ENCODE data around the gene TREM2. TPM values are rescaled to one million over a fixed set of nuclear protein-coding genes. Genes with fewer than 3 reads are reported as not detected.
"Not testable (repeated sequence)": the region's sequence is repeated elsewhere in the genome, so short reads cannot be mapped to it uniquely, and the experiment has no call there.

TREM2 gene
- total RNA-seq, 2 experiments from 2014 or later, result not detected

DNA sequence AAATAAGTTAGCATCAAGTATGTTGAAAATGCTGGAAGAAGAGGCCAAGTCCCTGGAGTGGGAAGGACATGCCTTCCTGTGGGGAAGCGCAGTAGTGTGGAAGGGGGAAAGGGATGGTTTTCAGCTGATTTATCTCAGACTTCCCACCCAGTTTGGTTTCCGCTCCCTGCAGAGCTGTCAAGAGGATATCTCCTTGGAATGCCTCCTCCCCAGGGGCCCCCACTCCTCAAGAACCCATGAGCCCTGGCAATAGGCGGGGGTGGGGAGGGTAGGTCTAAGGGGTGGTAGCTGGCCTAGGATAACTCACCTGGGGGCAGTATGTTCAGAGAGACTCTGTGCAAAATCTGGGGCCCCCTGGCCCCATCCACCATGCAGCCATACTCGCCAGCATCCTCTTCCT is 9.5 kb downstream of the TREM2 start:
- intact Hi-C loops (cut with DNase I, micrococcal nuclease), result no loop called here
- Mint-ChIP-seq H3K4me1 (no peaks in the 10 kb centered on the region), H3K36me3 (ENCODE audit: low read depth) (no peaks in the 10 kb centered on the region), H3K27me3 (no peaks in the 10 kb centered on the region), H3K9me3 (ENCODE audit: low read depth) (no peaks in the 10 kb centered on the region), H3K27ac (no peak overlapping the region), H3K4me3 (no peak overlapping the region)
- CTCF ChIA-PET, result interaction anchor here (1.0 kb wide), 1 partner anchor 29 kb away, joined by 3 read pairs; no protein-coding TSS in a partner anchor
- POLR2A ChIA-PET, result interaction anchor here (0.6 kb wide), 1 partner anchor 308 kb away, joined by 3 read pairs; no protein-coding TSS in a partner anchor
- DNase-seq (no peak), ATAC-seq (no peak)

DNA sequence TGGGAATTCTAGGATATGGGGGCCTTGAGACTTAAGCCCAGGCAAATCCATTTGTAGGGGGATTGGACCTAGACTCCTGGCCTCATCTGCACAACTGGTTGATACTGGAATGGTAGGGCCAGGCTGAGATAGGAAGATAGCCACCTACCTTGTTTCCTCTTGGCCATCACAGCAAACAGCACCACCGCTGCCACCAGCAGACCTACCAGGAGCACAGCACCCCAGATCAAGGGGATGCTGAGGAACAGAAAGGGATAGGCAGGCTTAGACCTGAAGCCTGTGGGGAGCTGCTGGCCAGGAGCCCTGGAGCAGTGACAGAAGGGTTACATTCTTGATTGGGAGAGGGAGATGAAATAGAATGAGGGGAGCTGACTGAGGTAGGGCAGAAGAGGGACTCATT is 12.2 kb downstream of the TREM2 start:
- no peak overlapping the region for H3K27ac Mint-ChIP-seq
- H3K27me3 Mint-ChIP-seq, result no peaks in the 10 kb centered on the region
- H3K36me3 Mint-ChIP-seq (ENCODE audit: low read depth), result no peaks in the 10 kb centered on the region
- peaks cover 9% of the 10 kb centered on the region for H3K4me1 Mint-ChIP-seq
- ChIA-PET POLR2A (no interaction called here), CTCF (no interaction called here)
- intact Hi-C loops (cut with DNase I, micrococcal nuclease), result no loop called here
- H3K4me3 Mint-ChIP-seq, result no peak overlapping the region
- H3K9me3 Mint-ChIP-seq (ENCODE audit: low read depth), result no peaks in the 10 kb centered on the region
- DNase-seq (no peak), ATAC-seq (no peak)

DNA sequence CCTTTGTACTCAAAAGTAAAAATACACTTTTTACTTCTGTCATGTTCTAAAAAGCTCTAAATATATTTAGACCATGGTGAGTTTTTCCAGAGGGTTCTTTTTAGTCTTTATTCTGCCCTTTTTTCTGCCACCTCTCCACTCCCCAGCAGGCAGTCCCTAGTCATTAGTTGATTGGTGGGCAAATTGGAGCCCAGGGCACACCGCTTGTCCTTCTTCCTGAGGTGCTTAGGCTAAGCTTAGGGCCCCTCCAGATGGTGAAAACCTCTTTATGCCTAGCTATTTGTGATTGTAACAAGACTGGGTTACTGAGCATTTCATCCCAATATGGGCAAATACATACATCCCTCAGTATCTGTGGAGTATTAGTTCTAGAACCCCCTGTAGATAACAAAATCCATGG is 15.0 kb downstream of the TREM2 start:
- H3K27me3 Mint-ChIP-seq, result no peaks in the 10 kb centered on the region
- ChIA-PET CTCF (interaction anchor here (1.5 kb wide), 1 partner anchor 23 kb away, joined by 4 read pairs; no protein-coding TSS in a partner anchor), POLR2A (no interaction called here)
- intact Hi-C loops (cut with DNase I, micrococcal nuclease), result no loop called here
- peaks cover 4% of the 10 kb centered on the region for H3K36me3 Mint-ChIP-seq (ENCODE audit: low read depth)
- no peak for DNase-seq
- H3K4me1 Mint-ChIP-seq, result peaks cover 9% of the 10 kb centered on the region
- H3K4me3 Mint-ChIP-seq, result no peak overlapping the region
- H3K27ac Mint-ChIP-seq, result no peak overlapping the region
- ATAC-seq, result no peak
- no peaks in the 10 kb centered on the region for H3K9me3 Mint-ChIP-seq (ENCODE audit: low read depth)

DNA sequence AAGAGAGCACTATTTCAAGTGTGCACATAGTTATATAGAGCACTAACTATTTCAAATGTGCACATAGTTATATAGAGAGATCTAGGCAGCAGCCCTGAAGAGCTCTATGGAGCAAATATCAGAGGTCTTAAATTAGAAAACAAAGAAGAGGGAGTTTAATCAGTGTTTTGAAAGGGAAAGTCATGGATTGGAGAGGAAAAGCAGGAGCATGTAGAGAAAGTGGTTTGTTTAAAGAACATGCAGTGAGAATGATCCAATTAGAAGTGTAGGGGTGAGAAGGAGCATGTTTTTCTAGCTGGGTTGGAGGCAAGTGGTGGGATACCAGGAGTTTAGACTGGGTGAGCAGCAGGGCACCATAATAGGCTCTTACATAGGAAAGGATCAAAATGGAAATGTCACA is 26.0 kb downstream of the TREM2 start:
- H3K36me3 Mint-ChIP-seq (ENCODE audit: low read depth), result peaks cover 15% of the 10 kb centered on the region
- CTCF ChIA-PET, result no interaction called here
- no peaks in the 10 kb centered on the region for H3K9me3 Mint-ChIP-seq (ENCODE audit: low read depth)
- H3K27me3 Mint-ChIP-seq, result no peaks in the 10 kb centered on the region
- H3K4me3 Mint-ChIP-seq, result no peak overlapping the region
- DNase-seq (no peak), ATAC-seq (no peak)
- no peaks in the 10 kb centered on the region for H3K4me1 Mint-ChIP-seq
- POLR2A ChIA-PET, result no interaction called here
- no peak overlapping the region for H3K27ac Mint-ChIP-seq
- intact Hi-C loops (cut with DNase I, micrococcal nuclease), result no loop called here

DNA sequence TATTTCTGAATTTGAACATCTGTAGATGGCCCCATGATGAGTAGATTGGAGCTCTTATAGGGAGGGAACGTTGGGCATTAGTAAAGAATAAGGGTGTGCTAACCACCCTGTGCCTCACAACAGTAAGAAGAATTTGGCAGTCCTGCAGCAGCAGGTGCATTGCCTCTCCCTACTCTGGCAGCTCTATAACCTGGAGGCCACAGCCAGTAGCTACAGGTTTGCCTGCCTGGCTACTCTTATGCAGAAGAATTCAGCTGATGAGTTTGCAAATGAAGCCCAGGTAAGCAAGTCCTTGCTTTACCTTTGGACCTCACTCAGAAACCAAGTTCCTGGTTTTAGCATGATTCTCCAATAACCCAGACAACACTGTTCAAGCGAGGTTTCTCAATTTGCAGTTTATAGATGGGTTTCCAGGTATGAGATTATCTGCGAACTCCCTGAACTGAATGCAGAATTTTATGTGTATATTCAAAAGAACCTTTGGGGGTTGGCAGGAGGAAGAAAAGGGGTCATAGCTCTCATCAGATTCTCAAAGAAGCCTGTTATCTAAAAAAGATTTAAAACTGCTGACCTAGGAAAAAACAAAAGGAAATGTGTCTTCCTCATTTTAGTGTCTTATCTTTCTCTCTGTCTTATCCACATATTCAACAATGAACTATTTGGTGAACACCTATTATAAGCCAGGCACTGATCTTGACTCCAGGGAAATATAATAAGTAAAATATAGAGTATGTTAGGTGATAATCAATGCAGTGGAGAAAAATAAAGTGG is 27.7 kb downstream of the TREM2 start:
- H3K4me3 Mint-ChIP-seq, result no peak overlapping the region
- no peak for ATAC-seq
- CTCF ChIA-PET, result interaction anchor here (0.5 kb wide), 1 partner anchor 454 kb away, joined by 3 read pairs; no protein-coding TSS in a partner anchor

DNA sequence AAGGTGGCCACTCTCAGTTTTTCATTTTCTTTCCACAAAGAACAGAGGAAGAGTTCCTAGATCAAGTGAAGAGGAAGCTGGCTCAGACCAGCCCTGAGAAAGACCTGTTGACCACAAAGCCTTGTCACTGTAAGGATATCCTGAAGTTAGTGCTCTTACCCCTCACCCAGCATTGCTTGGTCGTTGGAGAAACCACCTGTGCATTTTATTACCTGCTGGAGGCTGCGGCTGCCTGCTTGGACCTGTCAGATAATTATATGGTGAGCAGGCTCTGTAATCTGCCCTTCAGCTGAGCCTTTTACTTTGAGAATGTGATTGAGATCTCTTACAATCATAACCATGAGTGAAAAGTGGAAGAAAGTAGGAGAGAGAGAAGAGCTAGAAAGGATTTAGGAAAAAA is 30.7 kb downstream of the TREM2 start:
- H3K27ac Mint-ChIP-seq, result no peak overlapping the region
- no peaks in the 10 kb centered on the region for H3K4me1 Mint-ChIP-seq
- no peak overlapping the region for H3K4me3 Mint-ChIP-seq
- no peaks in the 10 kb centered on the region for H3K27me3 Mint-ChIP-seq
- CTCF ChIA-PET, result interaction anchor here (0.7 kb wide), 1 partner anchor 437 kb away, joined by 3 read pairs; no protein-coding TSS in a partner anchor
- no peak for DNase-seq
- POLR2A ChIA-PET, result no interaction called here
- no peak for ATAC-seq
- intact Hi-C loops (cut with DNase I, micrococcal nuclease), result no loop called here
- no peaks in the 10 kb centered on the region for H3K9me3 Mint-ChIP-seq (ENCODE audit: low read depth)
- peaks cover 22% of the 10 kb centered on the region for H3K36me3 Mint-ChIP-seq (ENCODE audit: low read depth)

More for the DNA sequence above, 27.7 kb downstream of the TREM2 start:
- Mint-ChIP-seq H3K4me1 (no peaks in the 10 kb centered on the region), H3K36me3 (ENCODE audit: low read depth) (peaks cover 15% of the 10 kb centered on the region), H3K27me3 (no peaks in the 10 kb centered on the region), H3K27ac (no peak overlapping the region), H3K9me3 (ENCODE audit: low read depth) (no peaks in the 10 kb centered on the region)
- POLR2A ChIA-PET, result no interaction called here
- no peak for DNase-seq
- intact Hi-C loops (cut with DNase I, micrococcal nuclease), result no loop called here

DNA sequence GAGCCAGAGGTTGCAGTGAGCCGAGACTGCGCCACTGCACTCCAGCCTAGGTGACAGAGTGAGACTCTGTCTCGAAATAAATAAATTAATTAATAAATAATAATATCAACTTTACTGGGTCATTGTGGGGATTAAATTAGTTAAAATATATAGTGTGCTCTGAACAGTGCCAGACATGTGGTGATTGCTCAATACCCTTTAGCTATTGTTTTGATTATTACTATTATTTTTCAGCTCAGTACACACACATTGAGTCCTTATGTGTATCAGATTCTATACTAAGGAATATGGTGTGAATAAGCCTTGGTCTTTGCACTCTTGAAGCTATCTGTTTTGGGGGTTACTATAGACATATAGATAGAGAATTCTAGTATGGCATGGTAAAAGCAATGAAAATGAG is 37.6 kb downstream of the TREM2 start:
- POLR2A ChIA-PET, result no interaction called here
- H3K9me3 Mint-ChIP-seq (ENCODE audit: low read depth), result no peaks in the 10 kb centered on the region

DNA sequence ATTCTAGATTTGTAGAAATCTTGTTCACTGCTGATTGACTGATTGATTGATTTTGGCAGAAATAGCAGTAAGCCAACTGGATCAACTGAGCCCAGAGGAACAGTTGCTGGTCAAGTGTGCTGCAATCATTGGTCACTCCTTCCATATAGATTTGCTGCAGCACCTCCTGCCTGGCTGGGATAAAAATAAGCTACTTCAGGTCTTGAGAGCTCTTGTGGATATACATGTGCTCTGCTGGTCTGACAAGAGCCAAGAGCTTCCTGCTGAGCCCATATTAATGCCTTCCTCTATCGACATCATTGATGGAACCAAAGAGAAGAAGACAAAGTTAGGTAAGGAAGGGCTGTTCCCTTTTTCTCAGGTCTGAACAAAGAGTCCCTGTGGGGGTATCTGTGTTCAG is 40.0 kb downstream of the TREM2 start:
- intact Hi-C loops (cut with DNase I, micrococcal nuclease), result no loop called here
- no peaks in the 10 kb centered on the region for H3K9me3 Mint-ChIP-seq (ENCODE audit: low read depth)
- no peak overlapping the region for H3K4me3 Mint-ChIP-seq
- H3K4me1 Mint-ChIP-seq, result no peaks in the 10 kb centered on the region
- ChIA-PET CTCF (no interaction called here), POLR2A (no interaction called here)
- no peaks in the 10 kb centered on the region for H3K27me3 Mint-ChIP-seq
- ATAC-seq (no peak), DNase-seq (no peak)
- H3K27ac Mint-ChIP-seq, result no peak overlapping the region
- H3K36me3 Mint-ChIP-seq (ENCODE audit: low read depth), result peaks cover 19% of the 10 kb centered on the region

More for the DNA sequence above, 37.6 kb downstream of the TREM2 start:
- Mint-ChIP-seq H3K4me1 (no peaks in the 10 kb centered on the region), H3K27ac (no peak overlapping the region), H3K36me3 (ENCODE audit: low read depth) (peaks cover 22% of the 10 kb centered on the region), H3K27me3 (no peaks in the 10 kb centered on the region), H3K4me3 (no peak overlapping the region)
- no peak for ATAC-seq
- no peak for DNase-seq
- CTCF ChIA-PET, result interaction anchor here (1.7 kb wide), 1 partner anchor 57 kb away, joined by 6 read pairs; no protein-coding TSS in a partner anchor
- intact Hi-C loops (cut with DNase I, micrococcal nuclease), result no loop called here

DNA sequence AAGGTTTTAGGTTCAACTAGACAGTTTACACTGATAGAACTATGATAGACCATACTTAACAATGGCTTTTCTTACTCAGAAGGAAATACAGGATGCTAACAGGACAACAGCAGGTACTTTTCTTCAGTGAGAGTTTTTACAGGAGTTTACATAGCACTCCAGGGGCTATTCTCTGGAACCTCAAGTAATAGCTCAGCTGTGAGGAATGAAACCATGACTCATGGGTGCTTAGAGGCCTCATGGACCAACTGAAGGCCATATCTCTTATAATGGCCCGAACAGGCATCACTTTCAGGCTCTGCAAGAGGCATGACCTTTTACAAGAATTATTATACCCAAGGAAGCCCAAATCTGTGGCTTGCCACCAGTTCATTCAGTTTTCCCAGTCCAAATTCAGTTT is 40.5 kb downstream of the TREM2 start:
- ATAC-seq (no peak), DNase-seq (no peak)
- intact Hi-C loops (cut with DNase I, micrococcal nuclease), result no loop called here
- Mint-ChIP-seq H3K9me3 (ENCODE audit: low read depth) (no peaks in the 10 kb centered on the region), H3K27me3 (no peaks in the 10 kb centered on the region), H3K27ac (no peak overlapping the region), H3K4me1 (no peaks in the 10 kb centered on the region), H3K4me3 (no peak overlapping the region), H3K36me3 (ENCODE audit: low read depth) (peaks cover 18% of the 10 kb centered on the region)
- ChIA-PET POLR2A (no interaction called here), CTCF (no interaction called here)

DNA sequence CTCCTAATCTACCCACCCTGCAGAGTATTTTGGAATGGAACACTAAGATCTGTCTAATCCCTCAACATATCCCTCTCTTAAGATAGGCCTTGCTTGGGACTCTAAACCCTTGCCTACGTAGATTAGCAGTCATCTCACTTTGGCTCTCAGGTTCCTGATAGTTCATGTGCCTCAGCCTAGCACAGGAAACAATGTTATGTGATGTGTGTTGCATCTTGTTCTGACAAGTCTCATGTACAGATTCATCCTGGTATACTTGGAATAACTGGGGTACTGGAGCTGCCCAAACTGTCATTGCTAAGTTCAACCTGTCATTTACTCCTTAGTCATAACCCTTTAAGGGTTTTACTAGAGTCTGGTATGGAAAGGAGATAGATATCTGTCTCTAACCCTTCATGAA is 42.9 kb downstream of the TREM2 start:
- DNase-seq (no peak), ATAC-seq (no peak)
- Mint-ChIP-seq H3K36me3 (ENCODE audit: low read depth) (peaks cover 14% of the 10 kb centered on the region), H3K27ac (no peak overlapping the region), H3K27me3 (no peaks in the 10 kb centered on the region), H3K4me3 (no peak overlapping the region), H3K9me3 (ENCODE audit: low read depth) (no peaks in the 10 kb centered on the region), H3K4me1 (no peaks in the 10 kb centered on the region)
- intact Hi-C loops (cut with DNase I, micrococcal nuclease), result no loop called here
- ChIA-PET POLR2A (interaction anchor here (1.2 kb wide), 1 partner anchor 19 kb away, joined by 3 read pairs; no protein-coding TSS in a partner anchor), CTCF (interaction anchor here (1.1 kb wide), 1 partner anchor 62 kb away, joined by 3 read pairs; no protein-coding TSS in a partner anchor)

DNA sequence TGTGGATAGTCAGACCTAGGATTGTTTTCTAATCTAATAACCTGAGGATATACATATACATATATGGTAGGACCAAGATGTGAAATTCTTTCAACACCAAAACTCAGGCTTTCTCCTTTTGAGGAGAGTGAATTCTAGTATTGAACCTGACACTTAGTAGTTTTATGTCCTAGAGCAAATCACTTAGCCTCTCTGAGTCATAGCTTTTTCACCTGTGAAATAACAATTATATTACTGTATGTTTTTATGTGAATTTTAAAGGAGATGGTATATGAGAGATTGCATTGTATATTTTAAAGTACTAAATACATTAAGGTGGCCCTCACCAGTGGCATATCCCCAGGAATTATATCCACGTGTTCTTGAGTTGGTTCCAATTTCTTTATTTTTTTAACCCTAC is 43.4 kb downstream of the TREM2 start:
- ATAC-seq (no peak), DNase-seq (no peak)
- Mint-ChIP-seq H3K9me3 (ENCODE audit: low read depth) (no peaks in the 10 kb centered on the region), H3K4me3 (no peak overlapping the region), H3K36me3 (ENCODE audit: low read depth) (peaks cover 14% of the 10 kb centered on the region), H3K4me1 (no peaks in the 10 kb centered on the region), H3K27ac (no peak overlapping the region), H3K27me3 (no peaks in the 10 kb centered on the region)
- ChIA-PET POLR2A (interaction anchor here (1.2 kb wide), 1 partner anchor 19 kb away, joined by 3 read pairs; no protein-coding TSS in a partner anchor), CTCF (no interaction called here)
- intact Hi-C loops (cut with DNase I, micrococcal nuclease), result no loop called here

DNA sequence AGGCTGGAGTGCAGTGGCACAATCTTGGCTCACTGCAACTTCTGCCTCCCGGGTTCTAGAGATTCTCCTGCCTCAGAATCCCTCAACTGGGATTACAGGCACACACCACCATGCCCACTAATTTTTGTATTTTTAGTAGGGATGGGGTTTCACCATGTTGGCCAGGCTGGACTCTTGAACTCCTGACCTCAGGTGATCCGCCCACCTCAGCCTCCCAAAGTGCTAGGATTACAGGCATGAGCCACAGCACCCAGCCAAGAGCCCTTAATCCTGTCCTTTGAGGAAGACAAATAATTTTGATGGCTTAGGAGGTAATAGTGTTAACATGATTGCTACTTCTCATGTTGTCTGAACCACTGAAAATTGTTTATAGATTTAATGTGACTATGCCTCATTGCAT is 47.9 kb downstream of the TREM2 start:
- ATAC-seq; H3K27me3 Mint-ChIP-seq; H3K4me1 Mint-ChIP-seq; intact Hi-C loops (cut with DNase I, micrococcal nuclease); POLR2A ChIA-PET; H3K36me3 Mint-ChIP-seq (ENCODE audit: low read depth); DNase-seq; H3K27ac Mint-ChIP-seq; H3K9me3 Mint-ChIP-seq (ENCODE audit: low read depth); CTCF ChIA-PET; H3K4me3 Mint-ChIP-seq: not testable (repeated sequence)
